Measurements from ENCODE around the gene HORMAD2. TPM values are rescaled to one million over a fixed set of nuclear protein-coding genes. Genes with fewer than 3 reads are reported as not detected.
"Not testable (repeated sequence)": the region's sequence is repeated elsewhere in the genome, so short reads cannot be mapped to it uniquely, and the experiment has no call there.

HORMAD2 gene
- polyA plus RNA-seq, 1 experiment: not detected

DNA sequence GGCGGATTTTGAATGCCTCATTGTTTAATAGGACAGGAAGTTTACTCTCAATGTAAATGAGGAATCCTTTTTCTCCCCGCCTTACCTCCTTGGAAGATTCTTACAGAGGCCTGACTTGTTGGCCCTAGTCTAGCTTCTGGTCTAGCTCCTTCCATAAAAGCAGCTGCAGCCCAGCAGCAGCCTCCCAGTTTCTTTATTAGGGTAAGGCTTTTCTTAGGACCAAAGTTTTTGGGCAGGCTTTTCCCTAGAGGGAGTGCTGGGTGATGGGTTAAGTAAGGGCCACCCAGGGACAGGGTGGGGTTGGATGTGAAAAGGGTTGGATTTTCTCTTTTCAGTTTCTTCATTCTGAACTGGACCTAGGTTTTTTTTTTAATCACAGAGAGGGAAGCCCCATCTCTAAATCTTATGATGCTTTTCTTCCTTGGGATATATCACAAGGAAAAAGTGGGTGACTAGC lies 116.6 kb downstream of the HORMAD2 start:
- Histone ChIP-seq H3K36me3 (ENCODE audit: control insufficient read depth, insufficient read depth, low read length) (no peaks in the 10 kb centered on the region), H3K27me3 (ENCODE audit: control insufficient read depth, insufficient read depth, low read length) (no peaks in the 10 kb centered on the region), H3K4me3 (ENCODE audit: low read depth, low read length) (no peak overlapping the region)
- DNase-seq (ENCODE audit: low read depth): no peak
- no peak for TF ChIP-seq CTCF (IDR thresholded peaks at IDR 0.05; ENCODE audit: insufficient read depth, low read depth, low read length)
- ChIA-PET CTCF (interaction anchor here (1.0 to 2.2 kb wide), 4 partner anchors 12 to 103 kb away, joined by 3 to 8 read pairs (median 4); no protein-coding TSS in a partner anchor), POLR2A (interaction anchor here (0.6 to 2.3 kb wide), 3 partner anchors 8 to 226 kb away, joined by 3 to 10 read pairs (median 5); no protein-coding TSS in a partner anchor)

DNA sequence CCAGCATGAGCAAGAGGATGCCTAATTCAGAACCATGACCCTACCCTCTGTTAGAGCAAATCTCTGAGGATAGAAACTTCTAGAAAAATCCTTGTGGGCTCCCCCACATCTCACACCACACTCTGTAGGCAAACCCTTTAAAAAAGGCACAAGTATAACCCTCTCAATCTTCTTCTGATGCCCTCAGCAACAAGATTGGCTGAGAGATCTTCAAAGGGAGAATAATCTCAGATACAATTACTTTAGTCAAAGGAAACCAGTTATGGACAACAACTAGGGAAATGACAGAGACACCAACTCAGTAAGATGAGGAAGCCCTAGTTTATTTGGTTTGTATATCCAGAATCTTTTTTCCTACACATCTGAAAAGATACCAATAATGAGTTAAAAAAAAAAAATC lies 117.1 kb downstream of the HORMAD2 start:
- CTCF ChIA-PET: interaction anchor here (1.0 to 2.2 kb wide), 2 partner anchors 11 to 58 kb away, joined by 3 to 8 read pairs; no protein-coding TSS in a partner anchor
- no peak for TF ChIP-seq CTCF (IDR thresholded peaks at IDR 0.05; ENCODE audit: insufficient read depth, low read depth, low read length)
- Histone ChIP-seq H3K27me3 (ENCODE audit: control insufficient read depth, insufficient read depth, low read length) (no peaks in the 10 kb centered on the region), H3K4me3 (ENCODE audit: low read depth, low read length) (no peak overlapping the region), H3K36me3 (ENCODE audit: control insufficient read depth, insufficient read depth, low read length) (no peaks in the 10 kb centered on the region)
- DNase-seq (ENCODE audit: low read depth): no peak
- POLR2A ChIA-PET: interaction anchor here (2.3 kb wide), 1 partner anchor 8 kb away, joined by 10 read pairs; no protein-coding TSS in a partner anchor

- Histone ChIP-seq H3K4me3 (ENCODE audit: low read depth, low read length) (no peak overlapping the region), H3K36me3 (ENCODE audit: control insufficient read depth, insufficient read depth, low read length) (no peaks in the 10 kb centered on the region), H3K27me3 (ENCODE audit: control insufficient read depth, insufficient read depth, low read length) (no peaks in the 10 kb centered on the region)
- POLR2A ChIA-PET: no interaction called here
- no peak for TF ChIP-seq CTCF (IDR thresholded peaks at IDR 0.05; ENCODE audit: insufficient read depth, low read depth, low read length)
- CTCF ChIA-PET: interaction anchor here (1.0 to 1.6 kb wide), 2 partner anchors 10 to 57 kb away, joined by 3 to 4 read pairs; no protein-coding TSS in a partner anchor
- DNase-seq (ENCODE audit: low read depth): no peak
Observed at GRCh38 chr22:30198152-30198825, 118.0 kb downstream of the HORMAD2 start.

GRCh38 chr22:30198921-30199320 lies 118.7 kb downstream of the HORMAD2 start:
- TF ChIP-seq CTCF (IDR thresholded peaks at IDR 0.05; ENCODE audit: insufficient read depth, low read depth, low read length): no peak
- POLR2A ChIA-PET: no interaction called here

GRCh38 chr22:30200905-30201304 lies 120.6 kb downstream of the HORMAD2 start:
- H3K27me3 ChIP-seq (ENCODE audit: control insufficient read depth, insufficient read depth, low read length); DNase-seq (ENCODE audit: low read depth); H3K4me3 ChIP-seq (ENCODE audit: low read depth, low read length); H3K36me3 ChIP-seq (ENCODE audit: control insufficient read depth, insufficient read depth, low read length); POLR2A ChIA-PET: not testable (repeated sequence)
- CTCF ChIA-PET: interaction anchor here (1.5 kb wide), 1 partner anchor 54 kb away, joined by 4 read pairs; no protein-coding TSS in a partner anchor

More at GRCh38 chr22:30198921-30199320, 118.7 kb downstream of the HORMAD2 start:
- H3K4me3 ChIP-seq (ENCODE audit: low read depth, low read length): no peak overlapping the region
- H3K36me3 ChIP-seq (ENCODE audit: control insufficient read depth, insufficient read depth, low read length): no peaks in the 10 kb centered on the region
- DNase-seq (ENCODE audit: low read depth): no peak
- no peaks in the 10 kb centered on the region for H3K27me3 ChIP-seq (ENCODE audit: control insufficient read depth, insufficient read depth, low read length)
- CTCF ChIA-PET: interaction anchor here (1.6 kb wide), 1 partner anchor 57 kb away, joined by 4 read pairs; no protein-coding TSS in a partner anchor
